Medulla oblongata (tissue), 1 donor: ENCODE measurements around the gene COL6A1.

Experiments
- DNase-seq: peaks from one replicate; pipeline ENCODE4 v3.0.0-alpha.2; 2015; ENCODE audit errors: extremely low spot score

COL6A1 gene

DNA sequence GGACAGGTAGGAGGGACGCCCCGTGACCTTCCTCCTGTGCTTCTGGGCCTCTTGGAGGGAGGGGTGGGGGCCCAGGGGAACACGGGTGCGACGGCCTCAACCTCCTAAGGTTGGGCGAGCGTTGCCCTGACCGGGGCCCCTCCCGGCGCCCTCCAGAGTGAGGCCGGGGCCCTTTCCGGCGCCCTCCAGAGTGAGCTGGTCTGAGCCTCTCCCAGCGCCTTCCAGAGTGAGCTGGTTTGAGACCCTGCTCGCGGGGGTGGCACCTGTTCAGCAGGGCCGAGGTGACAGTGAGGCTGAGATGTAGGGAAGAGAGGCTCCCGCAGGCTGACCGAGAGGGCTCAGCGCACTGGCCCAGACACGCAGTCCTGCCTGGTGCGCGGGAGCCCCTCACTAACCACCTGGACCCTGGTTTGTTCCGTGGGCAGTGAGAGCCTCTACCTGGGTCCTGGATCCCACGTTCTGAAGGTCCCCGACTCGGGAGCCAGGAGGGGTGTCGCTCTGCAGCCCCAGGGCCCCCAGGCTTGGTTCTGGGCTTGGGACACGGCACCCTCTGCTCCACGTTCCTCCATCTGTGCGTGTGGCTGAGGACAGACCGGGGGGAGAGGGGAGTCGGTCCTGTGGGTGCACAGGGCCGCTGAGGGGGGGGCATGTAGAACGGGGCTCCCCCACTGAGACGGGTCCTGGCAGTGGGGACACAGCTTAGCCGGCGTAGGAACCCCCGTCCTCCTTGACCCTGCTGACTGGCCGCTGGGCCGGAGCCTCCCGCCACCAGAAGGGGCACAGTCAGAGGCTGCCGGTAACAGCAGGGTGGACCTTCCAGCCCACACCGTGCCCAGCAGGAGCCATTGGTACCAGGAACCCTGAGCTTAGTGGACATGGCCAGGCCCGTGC, 1.4 kb downstream of the COL6A1 start:
- no peak for DNase-seq

GRCh38 chr21:45983649-45983965, 2.0 kb downstream of the COL6A1 start:
- DNase-seq = no peak

DNA sequence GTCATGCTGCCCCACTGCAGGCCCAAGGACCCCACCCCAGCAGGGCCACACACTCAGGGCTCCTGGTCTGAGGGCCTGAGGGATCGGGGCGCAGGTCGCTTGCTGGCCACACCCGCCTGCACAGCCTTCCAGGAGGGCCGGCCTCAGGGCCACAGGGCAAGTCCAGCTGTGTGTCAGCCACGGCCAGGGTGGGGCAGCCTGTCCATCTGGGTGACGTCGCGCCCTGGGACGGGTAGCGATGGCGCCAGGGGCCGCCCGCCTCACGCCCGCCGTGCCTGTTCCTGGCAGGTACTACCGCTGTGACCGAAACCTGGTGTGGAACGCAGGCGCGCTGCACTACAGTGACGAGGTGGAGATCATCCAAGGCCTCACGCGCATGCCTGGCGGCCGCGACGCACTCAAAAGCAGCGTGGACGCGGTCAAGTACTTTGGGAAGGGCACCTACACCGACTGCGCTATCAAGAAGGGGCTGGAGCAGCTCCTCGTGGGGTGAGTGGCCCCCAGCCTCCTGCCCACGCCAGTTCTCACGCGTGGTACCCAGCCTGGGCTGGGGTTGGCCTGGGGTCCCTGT, 2.5 kb downstream of the COL6A1 start:
- DNase-seq = no peak

- DNase-seq = no peak
Measured at GRCh38 chr21:45984584-45985095, 3.1 kb downstream of the COL6A1 start.

DNA sequence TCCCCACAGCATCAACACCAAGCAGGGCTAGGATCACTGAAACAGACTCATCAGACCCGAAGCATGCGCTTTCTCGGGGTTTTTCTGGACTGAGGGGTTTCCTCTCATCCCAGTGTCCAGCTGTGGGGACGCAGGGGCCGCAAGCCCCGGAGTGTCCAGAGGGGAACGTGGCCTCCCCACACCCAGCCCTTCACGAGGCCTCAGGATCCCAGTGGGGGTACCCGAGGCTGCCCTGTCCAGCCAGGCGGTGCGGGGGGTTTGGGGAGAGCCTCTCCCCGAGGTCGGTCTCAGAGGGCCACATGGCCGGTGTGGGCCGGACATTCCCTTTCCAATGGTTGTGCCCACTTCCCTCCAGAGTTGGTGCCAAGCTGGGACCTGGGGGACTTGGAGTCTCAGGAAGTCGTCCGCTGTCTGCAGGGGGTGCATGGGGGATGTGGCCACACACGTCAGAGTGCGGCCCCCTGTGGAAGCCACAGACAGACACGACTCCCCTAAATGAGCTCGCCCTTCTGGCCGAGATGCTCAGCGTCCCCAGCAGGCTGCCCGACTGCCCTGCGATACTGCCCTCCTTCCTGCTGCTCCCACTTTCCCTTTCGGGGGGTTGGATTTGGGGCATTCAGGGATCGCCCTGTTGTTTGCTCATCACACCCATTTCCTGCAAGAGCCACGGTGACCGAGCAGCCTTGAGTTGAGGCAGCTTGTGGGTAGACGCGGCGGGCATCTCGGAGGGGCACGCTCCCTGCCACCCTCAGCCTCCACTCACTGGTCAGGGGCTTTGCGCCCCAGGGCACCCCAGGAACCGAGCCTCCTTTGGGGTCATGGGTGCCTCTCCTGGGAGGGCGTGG, 4.1 kb downstream of the COL6A1 start:
- DNase-seq = no peak

DNA sequence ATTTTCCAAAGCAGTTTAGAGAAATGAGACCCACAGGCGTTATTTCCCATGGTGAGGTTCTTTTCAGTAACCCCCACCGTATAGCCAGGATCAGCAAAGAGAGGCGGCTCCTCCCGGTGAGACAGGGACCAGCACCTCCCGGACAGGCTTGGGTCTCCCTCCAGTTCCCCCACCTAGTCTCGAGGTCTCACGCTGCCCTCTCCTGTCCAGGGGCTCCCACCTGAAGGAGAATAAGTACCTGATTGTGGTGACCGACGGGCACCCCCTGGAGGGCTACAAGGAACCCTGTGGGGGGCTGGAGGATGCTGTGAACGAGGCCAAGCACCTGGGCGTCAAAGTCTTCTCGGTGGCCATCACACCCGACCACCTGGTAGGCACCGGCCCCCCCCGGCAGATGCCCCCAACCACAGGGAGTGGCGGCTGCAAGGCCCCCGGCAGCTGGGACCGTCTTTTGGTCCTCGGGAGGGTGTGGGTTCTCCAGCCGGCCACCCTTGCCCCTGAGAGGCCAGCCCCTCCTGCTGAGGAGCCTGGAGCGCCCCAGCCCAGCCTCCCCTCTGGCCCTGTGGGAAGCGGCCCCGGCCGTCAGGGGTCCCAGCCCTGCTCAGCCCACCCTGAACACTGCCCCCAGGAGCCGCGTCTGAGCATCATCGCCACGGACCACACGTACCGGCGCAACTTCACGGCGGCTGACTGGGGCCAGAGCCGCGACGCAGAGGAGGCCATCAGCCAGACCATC, 4.9 kb downstream of the COL6A1 start:
- no peak for DNase-seq

GRCh38 chr21:45987121-45987711, 5.6 kb downstream of the COL6A1 start:
- DNase-seq = no peak

DNA sequence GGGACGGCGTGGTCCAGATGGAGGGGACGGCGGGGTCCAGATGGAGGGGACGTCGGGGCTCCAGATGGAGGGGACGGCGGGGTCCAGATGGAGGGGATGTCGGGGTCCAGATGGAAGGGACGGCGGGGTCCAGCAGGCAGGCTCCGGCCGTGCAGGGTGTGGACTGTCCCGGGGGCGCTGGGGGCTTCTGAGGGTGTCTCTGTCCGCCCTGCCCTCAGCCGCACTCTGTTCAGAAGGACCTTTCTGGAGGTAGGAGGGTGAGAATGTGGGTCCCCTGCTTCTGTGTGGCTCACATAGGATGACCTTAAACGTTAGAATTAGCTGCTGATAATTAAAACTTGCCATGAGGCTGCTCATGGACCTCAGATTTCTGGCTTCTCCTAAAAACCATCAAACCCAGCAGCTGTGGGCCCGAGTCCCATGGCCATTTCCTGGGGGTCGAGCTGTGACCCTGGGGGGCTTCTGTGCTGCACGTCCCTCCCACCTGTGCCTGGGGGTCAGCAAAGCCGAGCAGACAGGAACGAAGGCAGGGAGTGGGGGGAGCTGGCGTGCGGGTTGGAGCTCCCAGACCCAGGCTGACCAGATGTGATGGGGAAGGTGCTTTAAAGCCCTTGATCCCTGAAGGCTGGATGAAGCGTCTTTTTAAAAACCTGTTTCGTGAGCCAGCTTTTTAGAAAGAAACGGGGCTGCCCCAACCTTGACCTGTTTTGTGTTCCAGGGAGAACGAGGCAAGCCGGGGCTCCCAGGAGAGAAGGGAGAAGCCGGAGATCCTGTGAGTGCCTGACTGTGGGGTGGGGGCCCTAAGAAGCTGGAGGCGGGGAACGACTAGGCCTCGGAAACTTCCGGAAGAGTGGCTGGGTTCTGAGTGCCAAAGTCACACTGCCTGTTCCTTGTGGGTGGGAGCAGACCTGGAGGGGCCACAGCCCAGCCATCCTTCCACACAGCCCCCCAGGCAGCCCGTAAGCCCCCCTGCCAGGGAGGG, 7.1 kb downstream of the COL6A1 start:
- DNase-seq = no peak

DNA sequence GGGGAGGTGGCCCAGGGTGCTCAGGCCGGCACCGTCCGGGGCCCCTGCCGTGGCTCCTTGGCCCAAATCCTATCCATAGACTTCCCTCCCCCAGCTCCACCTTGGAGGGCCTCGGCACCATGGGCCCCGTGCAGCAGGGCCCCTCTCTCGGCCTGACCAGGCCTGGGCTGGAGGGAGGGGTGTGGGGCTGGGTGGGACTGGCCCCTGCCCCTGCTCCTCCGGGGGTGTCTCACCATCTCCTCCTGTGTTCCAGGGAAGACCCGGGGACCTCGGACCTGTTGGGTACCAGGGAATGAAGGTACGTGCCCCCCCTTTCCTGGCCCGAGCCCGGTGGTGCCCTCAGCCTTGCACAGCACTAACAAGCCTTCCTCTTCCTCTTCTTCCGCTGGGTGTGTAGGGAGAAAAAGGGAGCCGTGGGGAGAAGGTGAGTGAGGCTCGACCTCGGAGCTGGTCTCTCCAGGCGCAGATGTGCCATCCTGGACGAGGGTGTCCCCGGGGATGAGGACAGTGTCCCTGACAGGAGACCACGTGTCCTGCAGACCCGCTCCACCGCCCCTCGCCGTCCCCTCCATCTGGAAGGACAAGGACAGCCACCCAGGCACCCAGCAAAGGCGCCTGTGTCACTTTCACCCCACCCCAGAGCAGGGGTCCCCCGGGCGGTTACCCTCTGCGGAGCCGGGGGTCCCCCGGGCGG, 7.9 kb downstream of the COL6A1 start:
- no peak for DNase-seq

DNA sequence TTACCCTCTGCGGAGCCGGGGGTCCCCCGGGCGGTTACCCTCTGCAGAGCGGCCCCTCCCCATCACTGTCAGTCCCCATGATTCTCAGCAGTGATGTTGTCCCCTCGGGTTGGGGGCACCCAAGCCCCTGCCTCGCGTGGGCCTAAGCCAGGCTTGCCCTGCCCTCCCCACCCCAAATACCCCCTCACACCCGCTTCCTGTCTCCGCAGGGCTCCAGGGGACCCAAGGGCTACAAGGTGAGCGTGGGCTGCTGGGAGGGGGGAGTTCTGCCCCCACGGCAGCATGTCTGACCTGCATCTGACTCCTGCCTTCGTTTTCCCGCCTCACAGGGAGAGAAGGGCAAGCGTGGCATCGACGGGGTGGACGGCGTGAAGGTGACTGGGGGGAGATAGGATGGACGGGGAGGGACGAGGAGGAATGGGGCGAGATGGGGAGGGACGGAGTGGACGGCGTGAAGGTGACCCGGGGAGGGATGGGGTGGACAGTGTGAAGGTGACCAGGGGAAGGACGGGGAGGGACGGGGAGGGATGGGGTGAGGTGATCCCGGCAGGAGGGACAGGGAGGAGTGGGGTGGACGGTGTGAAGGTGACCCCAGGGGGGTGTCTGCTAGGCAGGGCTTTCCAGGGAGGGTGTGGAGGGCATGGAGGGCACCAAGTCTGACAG, 8.6 kb downstream of the COL6A1 start:
- no peak for DNase-seq

DNA sequence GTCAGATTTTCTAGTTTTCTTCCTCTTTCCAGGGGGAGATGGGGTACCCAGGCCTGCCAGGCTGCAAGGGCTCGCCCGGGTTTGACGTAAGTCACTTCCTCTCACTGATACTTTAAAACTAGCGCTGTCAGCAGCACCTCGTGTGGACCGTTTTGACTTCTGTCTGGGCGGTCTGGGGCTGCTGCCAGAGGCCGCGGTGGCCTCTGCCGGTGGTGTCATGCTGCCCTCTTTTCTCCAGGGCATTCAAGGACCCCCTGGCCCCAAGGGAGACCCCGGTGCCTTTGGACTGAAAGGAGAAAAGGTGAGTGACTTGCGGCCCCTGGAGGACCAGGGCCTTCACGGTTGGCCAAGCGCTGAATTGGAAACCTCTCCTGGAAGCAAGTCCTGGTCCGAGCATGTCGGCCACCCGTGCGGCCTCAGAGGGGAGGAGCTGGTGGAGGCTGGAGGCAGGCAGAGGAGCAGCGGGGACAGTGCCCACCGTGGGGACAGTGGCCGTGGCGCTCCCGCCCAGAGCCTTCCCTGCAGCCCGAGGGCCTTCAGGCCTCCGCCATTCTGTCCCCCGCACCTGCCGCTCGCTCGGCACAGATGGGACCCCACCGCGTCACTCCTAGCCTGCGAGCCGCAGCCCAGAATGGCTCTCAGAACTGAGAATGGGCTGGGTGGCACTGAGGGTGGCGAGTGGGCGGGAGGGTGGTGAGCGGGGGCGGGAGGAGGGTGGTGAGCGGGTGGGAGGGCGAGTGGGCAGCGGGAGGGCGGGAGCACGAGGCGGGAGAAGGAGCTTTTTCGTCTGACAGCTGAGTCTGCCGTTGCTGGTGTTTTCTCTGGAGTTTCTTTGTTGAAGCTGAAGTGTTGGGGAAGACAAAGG, 9.4 kb downstream of the COL6A1 start:
- DNase-seq = no peak

DNA sequence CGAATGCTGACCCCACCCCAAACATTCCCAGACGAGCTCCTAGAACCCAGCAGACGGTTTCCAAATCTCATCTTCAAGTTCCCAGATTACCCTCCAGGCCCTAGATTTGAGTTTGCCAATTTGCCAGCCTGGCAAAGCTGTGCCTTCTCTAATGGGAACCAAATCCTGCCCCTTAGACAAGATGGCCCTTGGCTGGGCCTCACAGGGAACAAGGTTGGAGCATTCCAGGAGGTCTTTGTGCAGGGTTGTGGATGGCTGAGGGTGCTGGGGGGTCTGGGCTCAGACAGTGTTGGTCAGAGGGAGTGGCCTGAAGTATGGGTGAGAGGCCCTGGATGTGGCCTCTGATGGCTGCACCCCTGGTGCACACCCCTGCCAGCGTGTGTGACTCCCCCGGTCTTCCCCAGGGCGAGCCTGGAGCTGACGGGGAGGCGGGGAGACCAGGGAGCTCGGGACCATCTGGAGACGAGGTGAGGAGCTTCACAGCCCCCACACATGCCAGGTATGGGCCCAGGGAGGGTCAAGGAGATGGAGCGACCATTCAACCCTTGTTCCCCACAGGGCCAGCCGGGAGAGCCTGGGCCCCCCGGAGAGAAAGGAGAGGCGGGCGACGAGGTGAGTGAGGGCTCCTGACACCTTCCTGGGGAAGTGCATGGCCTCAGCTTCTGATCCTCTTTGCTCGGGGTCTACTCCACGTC, 10.2 kb downstream of the COL6A1 start:
- DNase-seq = no peak

- DNase-seq = no peak
Measured at GRCh38 chr21:45992301-45993209, 11.0 kb downstream of the COL6A1 start.

DNA sequence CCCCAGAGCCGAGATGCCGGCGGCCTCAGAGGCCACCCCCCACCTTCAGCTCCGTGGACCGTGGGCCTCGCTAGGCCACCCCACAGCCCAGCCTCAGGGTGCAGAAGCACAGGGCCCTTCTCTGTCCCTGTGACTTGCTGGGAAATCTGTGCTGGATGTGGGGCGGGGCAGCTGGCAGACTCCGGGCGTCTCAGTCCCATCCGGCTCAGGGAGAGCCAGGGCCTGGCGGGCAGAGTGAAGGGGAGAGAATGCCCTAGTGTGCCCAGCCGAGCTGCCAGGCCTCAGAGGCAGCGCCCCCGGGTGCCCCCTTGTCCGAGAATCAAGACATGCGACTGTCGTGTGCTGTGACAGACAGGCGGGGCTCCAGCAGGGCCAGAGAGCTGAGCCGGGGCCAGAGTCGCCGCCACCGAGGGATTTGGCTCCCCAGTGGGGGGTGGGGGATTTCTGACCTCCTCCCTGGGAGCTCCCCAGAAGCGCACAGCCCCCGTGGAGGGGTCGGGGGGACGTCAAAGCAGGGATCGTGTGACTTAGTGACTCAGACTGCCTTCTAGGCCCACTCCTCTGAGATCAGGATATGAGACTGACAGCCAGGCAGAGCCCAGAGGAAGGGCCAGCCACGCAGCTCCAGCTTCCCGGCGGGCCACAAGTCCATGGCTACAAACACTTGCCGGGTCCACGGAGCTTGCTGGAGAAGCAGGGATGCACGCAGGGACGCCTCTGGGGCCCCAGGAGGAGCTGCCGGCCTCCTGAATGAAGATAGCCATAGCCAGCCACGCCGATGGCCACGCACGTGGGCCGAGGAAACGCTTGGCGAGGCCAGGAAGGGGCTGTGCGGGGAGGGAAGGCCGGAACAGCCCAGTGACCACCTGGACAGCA, 11.9 kb downstream of the COL6A1 start:
- DNase-seq = no peak

- no peak for DNase-seq
Measured at GRCh38 chr21:45994086-45994661, 12.6 kb downstream of the COL6A1 start.
